Esophagus muscularis mucosa (tissue), 3 donors: ENCODE measurements around the gene RPS2.

Source experiments
- CTCF ChIP-seq, 3 experiments: fragments of 200-600 bp in 2 of 3; fragments of 450-650 bp in 1 of 3; sonication (generic) in 2 of 3; IDR thresholded peaks; one replicate each; pipeline ENCODE4 v1.5.1; 2017 to 2019; ENCODE audit warnings: antibody characterized with exemption in 3 of 3, mild to moderate bottlenecking in 2 of 3, moderate library complexity in 1 of 3
- POLR2A ChIP-seq: fragments of 450-650 bp; IDR thresholded peaks from one replicate; pipeline ENCODE4 v1.6.1; 2017; ENCODE audit warnings: antibody characterized with exemption, moderate library complexity, mild to moderate bottlenecking, low read depth
- POLR2AphosphoS5 ChIP-seq, 2 donors: sonication (generic); formaldehyde crosslinking; IDR thresholded peaks; one replicate each; pipeline ENCODE4 v1.6.1; 2017; ENCODE audit warnings: antibody characterized with exemption in 2 of 2

- TF ChIP-seq CTCF (IDR thresholded peaks at IDR 0.05) (no peak), POLR2A (no peak), POLR2AphosphoS5 (IDR thresholded peaks at IDR 0.05) (no peak)
These were observed 23.2 kb downstream of the RPS2 start for GRCh38 chr16:1941162-1942046.
